B cell (primary cell): Measurements from ENCODE around the gene AGAP1. TPM values are rescaled to one million over a fixed set of nuclear protein-coding genes. Genes with fewer than 3 reads are reported as not detected.

Experiments
- ATAC-seq: fragments of 200-7000 bp; cut with Tn5 transposase; one replicate; pipeline ENCODE4 v1.10.0; 2021; ENCODE audit warnings: low read depth, mild to moderate bottlenecking, moderate number of reproducible peaks, moderate library complexity
- CTCF ChIA-PET: fragments of 350-600 bp; sonication (Branson Sonifier 250); formaldehyde crosslinking; loops from one replicate; lab custom pipeline; 2021; ENCODE audit warnings: antibody characterized with exemption, inconsistent platforms; lab: Charles Lee
- POLR2A ChIA-PET: fragments of 350-600 bp; sonication (Branson Sonifier 250); formaldehyde crosslinking; loops from one replicate; lab custom pipeline; 2021; ENCODE audit warnings: antibody characterized with exemption; lab: Charles Lee
- DNase-seq: peaks from one replicate; pipeline ENCODE4 v3.0.0; 2013
- H2AFZ ChIP-seq: 2 replicates; pipeline ENCODE4 v1.6.1; 2012; ENCODE audit warnings: mild to moderate bottlenecking, low read depth, low read length; ENCODE audit not compliant: insufficient read depth, poor library complexity, severe bottlenecking
- H3K27ac ChIP-seq, 2 donors: 1 replicate in 1 of 2; 2 replicates in 1 of 2; pipeline ENCODE4 v1.5.1; 2012 to 2013; ENCODE audit warnings: low read length in 2 of 2, mild to moderate bottlenecking in 2 of 2, moderate library complexity in 1 of 2
- H3K27me3 ChIP-seq, 4 experiments: fragments of 200-600 bp in 1 of 4; sonication (generic) in 1 of 4; replicated peaks in 1 of 4; 1 replicate in 2 of 4; 2 replicates in 2 of 4; pipeline versions ENCODE4 v1.6.1 to v1.7.0; 2013 to 2016; ENCODE audit warnings: low read length in 3 of 4, mild to moderate bottlenecking in 2 of 4, mixed read lengths in 1 of 4, moderate library complexity in 1 of 4; ENCODE audit not compliant: insufficient read depth in 4 of 4, control insufficient read depth in 3 of 4; ENCODE audit errors: control extremely low read depth in 1 of 4
- H3K36me3 ChIP-seq, 2 experiments: replicated peaks in 1 of 2; 1 replicate in 1 of 2; 2 replicates in 1 of 2; pipeline versions ENCODE4 v1.6.1 to v1.7.1; 2013; ENCODE audit warnings: low read length in 1 of 2; ENCODE audit not compliant: insufficient read depth in 2 of 2, control insufficient read depth in 1 of 2; ENCODE audit errors: control extremely low read depth in 1 of 2, extremely low read depth in 1 of 2
- H3K4me1 ChIP-seq, 2 donors: fragments of 200-600 bp in 1 of 2; sonication (generic) in 1 of 2; 1 replicate in 1 of 2; 2 replicates in 1 of 2; pipeline versions ENCODE4 v1.5.1 to v1.6.1; 2013 to 2017; ENCODE audit warnings: low read length in 2 of 2; ENCODE audit not compliant: control insufficient read depth in 2 of 2, insufficient read depth in 2 of 2
- H3K4me2 ChIP-seq: replicated peaks from 2 replicates; pipeline ENCODE3; 2012; ENCODE audit warnings: mild to moderate bottlenecking, low read depth, low read length; ENCODE audit not compliant: poor library complexity, severe bottlenecking
- H3K4me3 ChIP-seq, 5 experiments: fragments of 200-600 bp in 1 of 5; sonication (generic) in 1 of 5; 1 replicate in 3 of 5; 2 replicates in 2 of 5; pipeline versions ENCODE4 v1.5.1 to v1.7.0; 2011 to 2016; ENCODE audit warnings: low read length in 4 of 5, mild to moderate bottlenecking in 4 of 5, low read depth in 2 of 5, control low read depth in 1 of 5, moderate library complexity in 1 of 5; ENCODE audit not compliant: insufficient read depth in 1 of 5; ENCODE audit errors: control extremely low read depth in 1 of 5, extremely low read depth in 1 of 5
- H3K79me2 ChIP-seq: fragments of 200-600 bp; sonication (generic); one replicate; pipeline ENCODE4 v1.6.0; 2016; ENCODE audit warnings: low read length; ENCODE audit not compliant: control insufficient read depth, insufficient read depth
- H3K9ac ChIP-seq: fragments of 200-600 bp; sonication (generic); 2 replicates; pipeline ENCODE4 v1.6.1; 2017; ENCODE audit warnings: mild to moderate bottlenecking, low read length, moderate library complexity
- H3K9me3 ChIP-seq, 3 donors: one replicate each; pipeline versions ENCODE4 v1.6.1 to v1.7.1; 2013; ENCODE audit warnings: low read length in 2 of 3; ENCODE audit not compliant: control insufficient read depth in 2 of 3, insufficient read depth in 1 of 3; ENCODE audit errors: control extremely low read depth in 1 of 3
- H4K20me1 ChIP-seq: 2 replicates; pipeline ENCODE4 v1.6.0; 2012; ENCODE audit warnings: mild to moderate bottlenecking, low read length; ENCODE audit not compliant: insufficient read depth, control insufficient read depth, poor library complexity, severe bottlenecking
- H3K27ac Mint-ChIP-seq: one replicate; pipeline ENCODE4 v1.8.0; 2021; ENCODE audit warnings: mixed read lengths
- H3K27me3 Mint-ChIP-seq: one replicate; pipeline ENCODE4 v1.8.0; 2021; ENCODE audit warnings: mixed read lengths
- H3K4me1 Mint-ChIP-seq: one replicate; pipeline ENCODE4 v1.8.0; 2021; ENCODE audit warnings: mixed read lengths
- H3K4me3 Mint-ChIP-seq: one replicate; pipeline ENCODE4 v1.8.0; 2021; ENCODE audit warnings: mixed read lengths
- H3K9me3 Mint-ChIP-seq: one replicate; pipeline ENCODE4 v1.8.0; 2022; ENCODE audit warnings: mixed read lengths; ENCODE audit not compliant: insufficient read depth
- EZH2 ChIP-seq: IDR thresholded peaks from 2 replicates; pipeline ENCODE4 v1.6.1; 2012; ENCODE audit warnings: borderline replicate concordance, low read depth, mild to moderate bottlenecking, moderate library complexity, low read length; ENCODE audit not compliant: insufficient read depth, poor library complexity, severe bottlenecking
- WGBS: methylation state at CpG from one replicate; pipeline ENCODE4 v1.1.5; 2013; ENCODE audit warnings: missing lambda C conversion rate; ENCODE audit not compliant: insufficient coverage; 5-methylcytosine and 5-hydroxymethylcytosine counted together
- intact Hi-C: fragments of 100-400 bp; cut with micrococcal nuclease; formaldehyde crosslinking; loops from one replicate; pipeline ENCODE4 v1.10.0; 2022
- polyA plus RNA-seq: library from polyadenylated mRNA; depleted of rRNA; stranded (reverse); fragments of >200 nt; gene quantifications from 2 replicates; pipeline ENCODE4 v1.2.3, GENCODE V29; 2012
- total RNA-seq, 2 donors: library from RNA; stranded (reverse); fragments of 120-200 nt in 1 of 2; gene quantifications; 1 replicate in 1 of 2; 2 replicates in 1 of 2; pipeline versions ENCODE4 v1.2.3 to v1.2.4, GENCODE V29; 2013 to 2022
- TF ChIP-seq, protein P1 (sequence below): fragments of 200-600 bp; IDR thresholded peaks from one replicate; pipeline ENCODE4 v1.8.0; 2022; ENCODE audit warnings: antibody characterized with exemption, mild to moderate bottlenecking

Gene AGAP1
- total and polyA plus RNA-seq, 2 donors (not counting 1 experiment from before 2014, with no cell fraction given), result 0.01 TPM; not detected in 1

GRCh38 chr2:235996419-235996818, 502.6 kb downstream of the AGAP1 start:
- 90% methylated on average over 2 of the region's 5 CpGs for WGBS
- CTCF ChIA-PET, result no interaction called here
- peaks cover 0 to 10% (median 0%) of the 10 kb centered on the region in 3 donors for H3K9me3 ChIP-seq
- no peaks in the 10 kb centered on the region for H3K36me3 ChIP-seq
- H3K4me3 ChIP-seq, result no peak overlapping the region
- TF ChIP-seq, protein P1, sequence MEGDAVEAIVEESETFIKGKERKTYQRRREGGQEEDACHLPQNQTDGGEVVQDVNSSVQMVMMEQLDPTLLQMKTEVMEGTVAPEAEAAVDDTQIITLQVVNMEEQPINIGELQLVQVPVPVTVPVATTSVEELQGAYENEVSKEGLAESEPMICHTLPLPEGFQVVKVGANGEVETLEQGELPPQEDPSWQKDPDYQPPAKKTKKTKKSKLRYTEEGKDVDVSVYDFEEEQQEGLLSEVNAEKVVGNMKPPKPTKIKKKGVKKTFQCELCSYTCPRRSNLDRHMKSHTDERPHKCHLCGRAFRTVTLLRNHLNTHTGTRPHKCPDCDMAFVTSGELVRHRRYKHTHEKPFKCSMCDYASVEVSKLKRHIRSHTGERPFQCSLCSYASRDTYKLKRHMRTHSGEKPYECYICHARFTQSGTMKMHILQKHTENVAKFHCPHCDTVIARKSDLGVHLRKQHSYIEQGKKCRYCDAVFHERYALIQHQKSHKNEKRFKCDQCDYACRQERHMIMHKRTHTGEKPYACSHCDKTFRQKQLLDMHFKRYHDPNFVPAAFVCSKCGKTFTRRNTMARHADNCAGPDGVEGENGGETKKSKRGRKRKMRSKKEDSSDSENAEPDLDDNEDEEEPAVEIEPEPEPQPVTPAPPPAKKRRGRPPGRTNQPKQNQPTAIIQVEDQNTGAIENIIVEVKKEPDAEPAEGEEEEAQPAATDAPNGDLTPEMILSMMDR, result no peak
- TF ChIP-seq EZH2, result no peak
- Mint-ChIP-seq H3K27me3 (no peaks in the 10 kb centered on the region), H3K4me1 (no peaks in the 10 kb centered on the region), H3K4me3 (no peak overlapping the region), H3K9me3 (no peaks in the 10 kb centered on the region), H3K27ac (no peak overlapping the region)
- POLR2A ChIA-PET, result no interaction called here
- ATAC-seq (no peak), DNase-seq (no peak)
- H3K4me2 ChIP-seq, result no peak overlapping the region
- no peaks in the 10 kb centered on the region for H4K20me1 ChIP-seq
- H3K27me3 ChIP-seq, result no peaks in the 10 kb centered on the region
- H3K27ac ChIP-seq, result no peak overlapping the region
- no peaks in the 10 kb centered on the region for H3K79me2 ChIP-seq
- H3K9ac ChIP-seq, result no peak overlapping the region
- no peak overlapping the region for H2AFZ ChIP-seq
- H3K4me1 ChIP-seq, result no peaks in the 10 kb centered on the region
- intact Hi-C loops, result no loop called here

DNA sequence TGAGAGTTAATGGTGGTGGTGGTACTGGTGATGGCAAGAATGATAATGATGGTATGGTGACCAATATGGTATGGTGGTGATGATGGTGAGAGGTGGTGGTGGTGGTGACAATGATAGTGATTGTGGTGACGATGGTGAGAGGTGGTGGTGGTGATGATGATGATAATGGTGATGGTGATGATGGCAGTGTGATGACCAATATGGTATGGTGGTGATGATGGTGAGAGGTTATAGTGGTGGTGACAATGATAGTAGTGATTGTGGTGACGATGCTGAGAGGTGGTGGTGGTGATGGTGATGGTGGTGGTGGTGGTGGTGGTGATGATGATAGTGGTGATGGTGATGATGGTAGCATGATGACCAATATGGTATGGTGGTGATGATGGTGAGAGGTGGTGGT, 505.2 kb downstream of the AGAP1 start:
- POLR2A ChIA-PET, result no interaction called here
- intact Hi-C loops, result no loop called here

More for the DNA sequence above, 505.2 kb downstream of the AGAP1 start:
- H4K20me1 ChIP-seq, result no peaks in the 10 kb centered on the region
- peaks cover 0 to 10% (median 0%) of the 10 kb centered on the region in 3 donors for H3K9me3 ChIP-seq
- no peak overlapping the region for H2AFZ ChIP-seq
- no peaks in the 10 kb centered on the region for H3K27me3 ChIP-seq
- no peak for TF ChIP-seq EZH2
- TF ChIP-seq, protein P1, result no peak
- Mint-ChIP-seq H3K27ac (no peak overlapping the region), H3K9me3 (no peaks in the 10 kb centered on the region), H3K4me3 (no peak overlapping the region), H3K27me3 (peaks cover 2% of the 10 kb centered on the region), H3K4me1 (no peaks in the 10 kb centered on the region)
- DNase-seq (no peak), ATAC-seq (no peak)
- no peak overlapping the region for H3K9ac ChIP-seq
- WGBS, result 92% methylated on average over 1 of the region's 2 CpGs
- H3K79me2 ChIP-seq, result no peaks in the 10 kb centered on the region
- no peak overlapping the region for H3K27ac ChIP-seq
- no peaks in the 10 kb centered on the region for H3K36me3 ChIP-seq
- CTCF ChIA-PET, result no interaction called here
- no peak overlapping the region for H3K4me2 ChIP-seq
- H3K4me1 ChIP-seq, result no peaks in the 10 kb centered on the region
- no peak overlapping the region for H3K4me3 ChIP-seq
